Adrenal gland (tissue), 5 donors: Measurements from ENCODE around the gene FAM193B.
"Not testable (repeated sequence)": the region's sequence is repeated elsewhere in the genome, so short reads cannot be mapped to it uniquely, and the experiment has no call there.

ENCODE experiments used
- CTCF ChIP-seq, 6 experiments: fragments of 450-650 bp in 4 of 6; fragments of 200-600 bp in 2 of 6; sonication (generic) in 1 of 6; IDR thresholded peaks; 1 replicate in 5 of 6; 2 replicates in 1 of 6; pipeline versions ENCODE4 v1.5.1 to v1.8.0; 2016 to 2021; ENCODE audit warnings: antibody characterized with exemption in 6 of 6, mild to moderate bottlenecking in 2 of 6, moderate library complexity in 1 of 6
- POLR2A ChIP-seq, 2 donors: fragments of 450-650 bp; IDR thresholded peaks; one replicate each; pipeline ENCODE4 v1.6.1; 2017; ENCODE audit warnings: antibody characterized with exemption in 2 of 2, mild to moderate bottlenecking in 2 of 2, moderate library complexity in 1 of 2
- donor health status: DM: no; HTN: no; CAD: no.

GRCh38 chr5:177534433-177534832 lies 19.9 kb downstream of the FAM193B start:
- TF ChIP-seq CTCF, POLR2A (IDR thresholded peaks at IDR 0.05): not testable (repeated sequence)
